Parietal lobe (tissue), 1 donor: ENCODE results near the gene MLXIPL. TPM values are rescaled to one million over a fixed set of nuclear protein-coding genes. Genes with fewer than 3 reads are reported as not detected.

Source experiments
- total RNA-seq: library from RNA; depleted of rRNA; stranded (reverse); fragments of >200 nt; gene quantifications from one replicate; pipeline ENCODE4 v1.2.3, GENCODE V29; 2014

MLXIPL gene, protein sequence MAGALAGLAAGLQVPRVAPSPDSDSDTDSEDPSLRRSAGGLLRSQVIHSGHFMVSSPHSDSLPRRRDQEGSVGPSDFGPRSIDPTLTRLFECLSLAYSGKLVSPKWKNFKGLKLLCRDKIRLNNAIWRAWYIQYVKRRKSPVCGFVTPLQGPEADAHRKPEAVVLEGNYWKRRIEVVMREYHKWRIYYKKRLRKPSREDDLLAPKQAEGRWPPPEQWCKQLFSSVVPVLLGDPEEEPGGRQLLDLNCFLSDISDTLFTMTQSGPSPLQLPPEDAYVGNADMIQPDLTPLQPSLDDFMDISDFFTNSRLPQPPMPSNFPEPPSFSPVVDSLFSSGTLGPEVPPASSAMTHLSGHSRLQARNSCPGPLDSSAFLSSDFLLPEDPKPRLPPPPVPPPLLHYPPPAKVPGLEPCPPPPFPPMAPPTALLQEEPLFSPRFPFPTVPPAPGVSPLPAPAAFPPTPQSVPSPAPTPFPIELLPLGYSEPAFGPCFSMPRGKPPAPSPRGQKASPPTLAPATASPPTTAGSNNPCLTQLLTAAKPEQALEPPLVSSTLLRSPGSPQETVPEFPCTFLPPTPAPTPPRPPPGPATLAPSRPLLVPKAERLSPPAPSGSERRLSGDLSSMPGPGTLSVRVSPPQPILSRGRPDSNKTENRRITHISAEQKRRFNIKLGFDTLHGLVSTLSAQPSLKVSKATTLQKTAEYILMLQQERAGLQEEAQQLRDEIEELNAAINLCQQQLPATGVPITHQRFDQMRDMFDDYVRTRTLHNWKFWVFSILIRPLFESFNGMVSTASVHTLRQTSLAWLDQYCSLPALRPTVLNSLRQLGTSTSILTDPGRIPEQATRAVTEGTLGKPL
- under 0.01 TPM for total RNA-seq

DNA sequence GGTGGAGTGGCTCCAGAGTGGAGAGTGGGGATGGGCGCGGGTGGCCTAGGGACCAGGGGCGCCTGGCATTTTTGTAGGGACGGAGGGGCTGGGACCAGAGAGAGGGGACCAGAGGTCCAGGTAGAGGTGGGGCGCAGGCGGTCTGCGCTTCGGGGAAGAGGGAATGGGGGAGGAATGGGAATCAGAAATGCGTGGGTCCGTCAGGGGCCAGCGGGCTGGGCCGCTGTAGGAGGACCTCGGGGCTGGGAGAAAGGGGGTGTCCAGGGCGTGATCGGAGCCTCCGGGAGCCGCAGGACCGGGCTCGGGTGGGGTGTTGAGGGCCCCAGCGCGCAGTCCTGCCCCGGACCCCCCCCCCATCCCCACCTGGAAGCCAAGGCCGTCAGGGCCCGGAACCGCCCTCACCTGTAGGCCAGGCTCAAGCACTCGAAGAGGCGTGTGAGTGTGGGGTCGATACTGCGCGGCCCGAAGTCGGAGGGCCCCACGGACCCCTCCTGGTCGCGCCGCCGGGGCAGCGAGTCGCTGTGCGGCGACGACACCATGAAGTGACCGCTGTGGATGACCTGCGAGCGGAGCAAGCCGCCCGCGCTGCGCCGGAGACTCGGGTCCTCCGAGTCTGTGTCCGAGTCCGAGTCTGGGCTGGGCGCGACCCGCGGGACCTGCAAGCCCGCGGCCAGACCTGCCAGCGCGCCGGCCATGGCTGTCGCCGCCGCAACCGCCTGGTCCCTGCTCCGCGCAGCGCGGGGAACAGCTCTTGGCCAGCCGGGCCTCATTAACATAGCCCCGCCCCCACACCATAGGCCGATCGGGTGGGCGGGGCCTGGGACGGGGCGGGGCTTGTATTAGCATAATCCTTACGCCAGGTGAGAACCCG is at the start of gene MLXIPL:
Gene MLXIPL (minus strand): TSS at position 725 of the 871 bp plus-strand sequence. CDS start 30 bp downstream, at position 695.

DNA sequence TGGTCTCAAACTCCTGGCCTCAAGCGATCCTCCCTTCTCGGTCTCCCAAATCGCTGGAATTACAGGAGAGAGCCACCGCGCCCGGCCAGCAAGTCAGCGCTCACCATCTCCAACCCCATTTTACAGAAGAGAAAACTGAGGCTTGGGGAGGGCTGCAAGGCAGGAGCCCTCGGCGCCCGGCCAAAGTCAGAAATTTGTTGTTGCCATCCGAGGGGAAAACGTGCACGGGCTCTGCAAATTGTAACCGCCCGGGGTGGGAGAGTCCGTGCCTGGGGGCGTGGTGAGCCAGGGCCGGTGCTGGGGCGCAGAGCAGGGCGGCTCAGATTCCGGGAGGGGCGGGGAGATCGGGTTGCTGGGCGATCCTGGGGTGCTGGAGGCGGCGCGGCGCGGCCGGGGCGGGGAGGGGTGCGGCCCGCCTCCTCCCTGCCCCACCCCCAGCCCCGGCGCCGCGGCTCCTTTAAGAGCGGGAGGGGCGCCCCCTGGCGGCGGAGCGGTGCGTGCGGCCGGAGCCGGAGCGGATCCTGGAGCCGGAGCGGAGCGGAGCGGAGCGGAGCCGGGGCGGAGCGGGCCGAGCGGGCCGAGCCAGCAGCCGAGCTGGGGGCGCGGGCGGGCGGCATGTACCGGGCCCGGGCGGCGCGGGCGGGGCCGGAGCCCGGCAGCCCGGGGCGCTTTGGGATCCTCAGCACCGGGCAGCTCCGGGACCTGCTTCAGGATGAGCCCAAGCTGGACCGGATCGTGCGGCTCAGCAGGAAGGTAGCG is 43.2 kb upstream of the MLXIPL start, which contains the start of gene VPS37D:
Gene VPS37D (plus strand): TSS at position 488 of the 759 bp plus-strand sequence. CDS start 128 bp downstream, at position 616.

DNA sequence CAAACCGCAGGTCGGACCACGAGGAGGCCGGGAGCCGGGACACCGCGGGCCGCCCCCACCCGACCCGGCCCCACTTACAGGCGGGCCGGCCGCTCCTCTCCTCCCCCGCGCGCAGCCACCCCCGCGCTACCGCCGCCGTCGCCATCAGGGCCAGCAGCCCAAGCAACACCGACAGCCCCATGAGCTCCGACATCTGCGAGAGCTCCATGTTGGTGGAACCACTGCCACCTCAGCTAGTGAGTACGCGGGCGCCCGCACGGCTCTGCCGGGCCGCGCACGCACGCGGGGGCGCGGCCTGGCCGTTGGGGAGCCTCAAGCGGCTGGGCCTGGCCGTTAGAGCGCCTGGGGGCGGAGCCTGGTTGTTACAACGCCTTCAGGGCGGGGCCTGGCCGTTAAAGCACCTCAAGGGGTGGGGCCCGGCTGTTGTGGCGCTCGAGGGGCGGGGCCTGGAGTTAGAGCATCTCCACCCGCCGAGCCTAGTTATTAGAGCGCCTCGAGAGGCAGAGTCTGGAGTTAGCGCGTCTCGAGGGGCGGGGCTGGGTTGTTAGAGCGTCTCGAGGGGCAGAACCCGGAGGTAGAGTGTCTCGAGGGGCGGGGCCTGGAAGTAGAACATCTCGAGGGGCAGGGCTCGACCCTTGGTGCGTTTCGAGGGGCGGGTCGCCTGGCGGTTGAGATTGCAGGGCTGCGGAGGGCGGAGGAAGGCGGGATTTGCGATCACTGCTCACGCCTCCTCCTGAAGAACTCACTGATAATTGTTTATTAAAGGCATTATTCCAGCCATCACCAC is 45.8 kb downstream of the MLXIPL start, which contains the start of gene TBL2:
Gene TBL2 (minus strand): TSS at position 238 of the 787 bp plus-strand sequence. CDS start 30 bp downstream, at position 208.

DNA sequence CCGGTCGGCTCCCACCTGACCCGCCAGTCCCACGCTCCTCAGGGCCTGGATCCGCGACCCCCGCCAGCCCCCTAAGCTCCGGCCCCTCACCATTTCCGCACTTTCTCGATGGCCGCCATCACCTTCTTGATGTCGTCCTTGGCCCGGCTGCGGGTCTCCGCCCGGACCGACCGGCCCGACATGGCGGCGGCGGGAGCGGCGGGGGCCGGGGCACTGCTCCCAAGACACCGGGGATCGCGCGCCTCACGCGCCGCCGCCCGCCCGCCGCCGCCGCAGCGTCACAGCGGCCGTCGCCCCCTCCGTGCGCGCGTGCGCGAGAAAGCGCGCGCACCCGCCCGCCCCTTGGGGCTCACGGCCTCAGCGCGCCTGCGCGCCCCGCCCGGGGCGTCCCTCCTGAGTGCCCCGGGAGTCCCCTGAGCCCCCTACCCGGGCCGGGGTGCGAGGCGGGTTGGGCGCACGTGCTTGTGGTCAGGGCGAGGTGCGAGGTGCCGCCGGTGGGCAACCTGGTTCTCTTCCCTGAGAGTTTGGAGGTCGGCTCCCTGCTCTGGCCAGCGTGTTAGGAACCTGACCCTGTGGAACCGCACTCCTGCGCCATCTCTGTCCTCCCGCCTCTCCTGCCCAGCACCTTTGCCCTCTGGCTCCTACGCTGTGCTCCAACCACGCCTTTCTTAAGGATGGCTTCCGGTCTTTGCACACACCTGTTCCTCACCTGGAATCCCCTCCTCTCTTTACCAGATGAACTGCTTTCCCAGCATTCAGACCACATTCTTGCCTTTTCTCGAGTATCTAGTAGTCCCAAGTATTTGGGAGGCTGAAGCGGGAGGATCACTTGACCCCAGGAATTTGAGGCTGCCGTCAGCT is 66.7 kb downstream of the MLXIPL start, which contains the start of gene BCL7B:
Gene BCL7B (minus strand): TSS at position 294 of the 861 bp plus-strand sequence. CDS start 112 bp downstream, at position 182.

Other genes with a start within 250 kb of the MLXIPL start
- 2.2 TPM for gene FZD9, start 190.7 kb downstream of the MLXIPL start, total RNA-seq
- 68.5 TPM for gene BAZ1B, start 102.2 kb downstream of the MLXIPL start, total RNA-seq
- 10.0 TPM for gene BCL7B, start 66.8 kb downstream of the MLXIPL start, total RNA-seq
- gene TBL2, start 45.9 kb downstream of the MLXIPL start, total RNA-seq, result 25.4 TPM
- gene VPS37D, start 43.3 kb upstream of the MLXIPL start, total RNA-seq, result 19.4 TPM
- 4.4 TPM for gene DNAJC30, start 58.9 kb upstream of the MLXIPL start, total RNA-seq
- 24.4 TPM for gene BUD23, start 59.1 kb upstream of the MLXIPL start, total RNA-seq
- 74.5 TPM for gene STX1A, start 95.1 kb upstream of the MLXIPL start, total RNA-seq
- gene ABHD11, start 114.3 kb upstream of the MLXIPL start, total RNA-seq, result 7.5 TPM
- gene CLDN3, start 145.7 kb upstream of the MLXIPL start, total RNA-seq, result not detected
- 0.63 TPM for gene CLDN4, start 206.5 kb upstream of the MLXIPL start, total RNA-seq
- 0.94 TPM for gene METTL27, start 218.0 kb upstream of the MLXIPL start, total RNA-seq
- gene TMEM270, start 236.6 kb upstream of the MLXIPL start, total RNA-seq, result not detected